Mammary epithelial cell (primary cell): ENCODE results near the gene C19orf85.

Experiments
- EZH2 ChIP-seq: IDR thresholded peaks from 2 replicates; pipeline ENCODE4 v1.6.1; 2012; ENCODE audit warnings: low read length, inconsistent platforms, borderline replicate concordance
- TF ChIP-seq, protein P1 (sequence below), 2 donors: IDR thresholded peaks in 1 of 2; conservative IDR thresholded peaks in 1 of 2; 2 replicates each; pipeline ENCODE4 v1.5.1; 2011 to 2012; ENCODE audit warnings: inconsistent platforms in 2 of 2, low read length in 2 of 2, mild to moderate bottlenecking in 2 of 2, control low read depth in 1 of 2, low read depth in 1 of 2; ENCODE audit not compliant: insufficient read depth in 1 of 2; ENCODE audit errors: extremely low read depth in 1 of 2

DNA sequence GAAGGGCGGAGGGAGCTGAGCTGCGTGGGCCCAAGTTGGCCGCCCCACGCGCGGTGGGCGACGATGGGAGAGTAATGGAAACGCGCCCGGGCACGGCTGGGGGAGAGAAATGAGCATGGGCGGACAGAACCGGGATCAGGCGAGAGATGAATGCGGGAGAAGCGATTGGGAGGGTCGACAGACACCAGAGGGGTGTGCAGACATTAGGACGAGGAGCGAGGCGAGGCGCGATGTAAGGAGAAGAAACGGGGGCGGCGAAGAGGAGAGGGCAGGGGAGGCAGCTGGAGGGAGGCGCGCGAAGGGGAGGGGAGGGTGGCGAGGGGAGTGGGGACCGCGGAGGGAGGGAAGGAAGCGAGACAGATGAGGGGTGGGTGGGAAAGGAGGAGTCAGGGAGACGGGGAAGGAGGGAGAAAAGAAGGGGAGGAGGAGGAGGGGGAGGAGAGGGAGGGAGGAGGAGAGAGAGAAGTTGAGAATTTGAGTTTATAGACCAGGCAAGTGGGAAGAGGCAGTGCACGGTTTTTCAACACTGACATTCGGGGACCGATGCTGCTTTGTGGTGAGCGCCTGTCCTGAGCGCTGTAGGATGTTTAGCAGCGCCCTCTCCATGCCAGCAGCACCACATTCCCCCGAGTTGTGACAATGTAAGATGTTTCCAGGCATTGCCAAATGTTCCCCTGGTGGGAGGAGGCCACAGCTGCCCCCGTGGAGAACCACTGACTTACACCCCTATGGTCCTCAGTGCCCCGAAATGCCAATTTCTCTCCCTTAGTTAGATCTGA lies 21.3 kb downstream of the C19orf85 start, which contains the start of gene SHISA7:
- TF ChIP-seq, protein P1, sequence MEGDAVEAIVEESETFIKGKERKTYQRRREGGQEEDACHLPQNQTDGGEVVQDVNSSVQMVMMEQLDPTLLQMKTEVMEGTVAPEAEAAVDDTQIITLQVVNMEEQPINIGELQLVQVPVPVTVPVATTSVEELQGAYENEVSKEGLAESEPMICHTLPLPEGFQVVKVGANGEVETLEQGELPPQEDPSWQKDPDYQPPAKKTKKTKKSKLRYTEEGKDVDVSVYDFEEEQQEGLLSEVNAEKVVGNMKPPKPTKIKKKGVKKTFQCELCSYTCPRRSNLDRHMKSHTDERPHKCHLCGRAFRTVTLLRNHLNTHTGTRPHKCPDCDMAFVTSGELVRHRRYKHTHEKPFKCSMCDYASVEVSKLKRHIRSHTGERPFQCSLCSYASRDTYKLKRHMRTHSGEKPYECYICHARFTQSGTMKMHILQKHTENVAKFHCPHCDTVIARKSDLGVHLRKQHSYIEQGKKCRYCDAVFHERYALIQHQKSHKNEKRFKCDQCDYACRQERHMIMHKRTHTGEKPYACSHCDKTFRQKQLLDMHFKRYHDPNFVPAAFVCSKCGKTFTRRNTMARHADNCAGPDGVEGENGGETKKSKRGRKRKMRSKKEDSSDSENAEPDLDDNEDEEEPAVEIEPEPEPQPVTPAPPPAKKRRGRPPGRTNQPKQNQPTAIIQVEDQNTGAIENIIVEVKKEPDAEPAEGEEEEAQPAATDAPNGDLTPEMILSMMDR (conservative IDR thresholded peaks at IDR 0.05 in 1 of 2, IDR thresholded peaks at IDR 0.05 in 1 of 2; ENCODE audit: extremely low read depth in 1 of 2, insufficient read depth in 1 of 2, low read depth in 1 of 2, low read length in 2 of 2): no peak
- peak; percentile 18 for TF ChIP-seq EZH2
